Activated naive CD8-positive, alpha-beta T cell treated with anti-CD3 and anti-CD28 coated beads, Interleukin-2, amount 10 ng/mL, durations not matched to agents 7 days and 5 days (primary cell): Measurements from ENCODE around the gene SLC8A1. TPM values are rescaled to one million over a fixed set of nuclear protein-coding genes. Genes with fewer than 3 reads are reported as not detected.

ENCODE experiments used
- ATAC-seq: fragments of 150-1000 bp; cut with Tn5 transposase; one replicate; pipeline ENCODE4 v1.10.0; 2021; ENCODE audit warnings: low read depth, moderate library complexity
- POLR2A ChIA-PET: fragments of 350-600 bp; sonication (Branson Sonifier 250); formaldehyde crosslinking; loops from one replicate; lab custom pipeline; 2021; ENCODE audit warnings: antibody characterized with exemption; lab: Charles Lee
- DNase-seq: peaks from one replicate; pipeline ENCODE4 v3.0.0; 2021
- H3K27ac Mint-ChIP-seq: one replicate; pipeline ENCODE4 v1.8.0; 2022; ENCODE audit warnings: mild to moderate bottlenecking, mixed read lengths
- H3K27me3 Mint-ChIP-seq: one replicate; pipeline ENCODE4 v1.8.0; 2022; ENCODE audit warnings: mild to moderate bottlenecking, moderate library complexity, mixed read lengths
- H3K36me3 Mint-ChIP-seq: one replicate; pipeline ENCODE4 v1.8.0; 2021; ENCODE audit warnings: mild to moderate bottlenecking, mixed read lengths
- H3K4me1 Mint-ChIP-seq: one replicate; pipeline ENCODE4 v1.8.0; 2021; ENCODE audit warnings: mixed read lengths
- H3K4me3 Mint-ChIP-seq: one replicate; pipeline ENCODE4 v1.8.0; 2022; ENCODE audit warnings: mild to moderate bottlenecking, moderate library complexity, mixed read lengths
- H3K9me3 Mint-ChIP-seq: one replicate; pipeline ENCODE4 v1.8.0; 2021; ENCODE audit warnings: mixed read lengths
- total RNA-seq, 2 experiments: library from RNA; stranded (reverse); gene quantifications; one replicate each; pipeline ENCODE4 v1.2.3, GENCODE V29; 2021

SLC8A1 gene
- total RNA-seq, 2 experiments from 2014 or later, result 0.68 to 0.75 TPM

- DNase-seq, result no peak
- ATAC-seq, result no peak
- Mint-ChIP-seq H3K9me3 (no peaks in the 10 kb centered on the region), H3K27me3 (peaks cover 3% of the 10 kb centered on the region), H3K4me3 (no peak overlapping the region), H3K36me3 (no peaks in the 10 kb centered on the region), H3K4me1 (no peaks in the 10 kb centered on the region), H3K27ac (no peak overlapping the region)
- POLR2A ChIA-PET, result no interaction called here
These were observed 262.0 kb downstream of the SLC8A1 start for GRCh38 chr2:40189881-40190280.

- ATAC-seq (no peak), DNase-seq (no peak)
- no peak overlapping the region for H3K27ac Mint-ChIP-seq
- POLR2A ChIA-PET, result no interaction called here
- no peaks in the 10 kb centered on the region for H3K9me3 Mint-ChIP-seq
- no peaks in the 10 kb centered on the region for H3K36me3 Mint-ChIP-seq
- H3K4me1 Mint-ChIP-seq, result no peaks in the 10 kb centered on the region
- H3K4me3 Mint-ChIP-seq, result no peak overlapping the region
- H3K27me3 Mint-ChIP-seq, result peaks cover 3% of the 10 kb centered on the region
These were observed 264.8 kb downstream of the SLC8A1 start for GRCh38 chr2:40187054-40187453.

GRCh38 chr2:40184551-40184950, 267.3 kb downstream of the SLC8A1 start:
- ATAC-seq (no peak), DNase-seq (no peak)
- Mint-ChIP-seq H3K36me3 (no peaks in the 10 kb centered on the region), H3K4me3 (no peak overlapping the region), H3K4me1 (no peaks in the 10 kb centered on the region), H3K27ac (no peak overlapping the region), H3K27me3 (peaks cover 3% of the 10 kb centered on the region), H3K9me3 (no peaks in the 10 kb centered on the region)
- POLR2A ChIA-PET, result no interaction called here

GRCh38 chr2:40181855-40182254, 270.0 kb downstream of the SLC8A1 start:
- POLR2A ChIA-PET, result no interaction called here
- no peaks in the 10 kb centered on the region for H3K27me3 Mint-ChIP-seq
- no peak overlapping the region for H3K27ac Mint-ChIP-seq
- DNase-seq (no peak), ATAC-seq (no peak)
- peaks cover 4% of the 10 kb centered on the region for H3K9me3 Mint-ChIP-seq
- H3K4me3 Mint-ChIP-seq, result no peak overlapping the region
- H3K4me1 Mint-ChIP-seq, result no peaks in the 10 kb centered on the region
- H3K36me3 Mint-ChIP-seq, result no peaks in the 10 kb centered on the region

- peaks cover 4% of the 10 kb centered on the region for H3K9me3 Mint-ChIP-seq
- no peak overlapping the region for H3K4me3 Mint-ChIP-seq
- no peaks in the 10 kb centered on the region for H3K4me1 Mint-ChIP-seq
- ATAC-seq, result no peak
- no peak for DNase-seq
- no peak overlapping the region for H3K27ac Mint-ChIP-seq
- POLR2A ChIA-PET, result no interaction called here
- no peaks in the 10 kb centered on the region for H3K27me3 Mint-ChIP-seq
- no peaks in the 10 kb centered on the region for H3K36me3 Mint-ChIP-seq
These were observed 272.1 kb downstream of the SLC8A1 start for GRCh38 chr2:40179801-40180200.

GRCh38 chr2:40178971-40179370, 272.9 kb downstream of the SLC8A1 start:
- Mint-ChIP-seq H3K4me1 (no peaks in the 10 kb centered on the region), H3K27ac (no peak overlapping the region), H3K36me3 (no peaks in the 10 kb centered on the region), H3K4me3 (no peak overlapping the region), H3K9me3 (peaks cover 4% of the 10 kb centered on the region), H3K27me3 (no peaks in the 10 kb centered on the region)
- DNase-seq (no peak), ATAC-seq (no peak)
- POLR2A ChIA-PET, result no interaction called here

GRCh38 chr2:40178171-40178778, 273.6 kb downstream of the SLC8A1 start:
- Mint-ChIP-seq H3K4me3 (no peak overlapping the region), H3K4me1 (no peaks in the 10 kb centered on the region), H3K36me3 (no peaks in the 10 kb centered on the region), H3K27ac (no peak overlapping the region), H3K27me3 (no peaks in the 10 kb centered on the region), H3K9me3 (peaks cover 4% of the 10 kb centered on the region)
- POLR2A ChIA-PET, result no interaction called here
- DNase-seq (no peak), ATAC-seq (no peak)

- H3K4me1 Mint-ChIP-seq, result no peaks in the 10 kb centered on the region
- no peak overlapping the region for H3K4me3 Mint-ChIP-seq
- POLR2A ChIA-PET, result no interaction called here
- ATAC-seq (no peak), DNase-seq (no peak)
- H3K27me3 Mint-ChIP-seq, result no peaks in the 10 kb centered on the region
- no peak overlapping the region for H3K27ac Mint-ChIP-seq
- peaks cover 4% of the 10 kb centered on the region for H3K9me3 Mint-ChIP-seq
- no peaks in the 10 kb centered on the region for H3K36me3 Mint-ChIP-seq
These were observed 274.5 kb downstream of the SLC8A1 start for GRCh38 chr2:40177366-40177765.

- ATAC-seq (no peak), DNase-seq (no peak)
- no peaks in the 10 kb centered on the region for H3K27me3 Mint-ChIP-seq
- H3K36me3 Mint-ChIP-seq, result no peaks in the 10 kb centered on the region
- POLR2A ChIA-PET, result no interaction called here
- no peaks in the 10 kb centered on the region for H3K4me1 Mint-ChIP-seq
- no peak overlapping the region for H3K4me3 Mint-ChIP-seq
- no peak overlapping the region for H3K27ac Mint-ChIP-seq
- H3K9me3 Mint-ChIP-seq, result peaks cover 4% of the 10 kb centered on the region
These were observed 278.6 kb downstream of the SLC8A1 start for GRCh38 chr2:40173276-40173675.

GRCh38 chr2:40169856-40170255, 282.0 kb downstream of the SLC8A1 start:
- Mint-ChIP-seq H3K4me3 (no peak overlapping the region), H3K27ac (no peak overlapping the region), H3K4me1 (peaks cover 1% of the 10 kb centered on the region), H3K27me3 (no peaks in the 10 kb centered on the region), H3K9me3 (no peaks in the 10 kb centered on the region), H3K36me3 (no peaks in the 10 kb centered on the region)
- POLR2A ChIA-PET, result no interaction called here
- DNase-seq (no peak), ATAC-seq (no peak)

- Mint-ChIP-seq H3K36me3 (no peaks in the 10 kb centered on the region), H3K27ac (no peak overlapping the region), H3K4me1 (peaks cover 1% of the 10 kb centered on the region), H3K27me3 (no peaks in the 10 kb centered on the region), H3K9me3 (no peaks in the 10 kb centered on the region), H3K4me3 (no peak overlapping the region)
- ATAC-seq, result no peak
- POLR2A ChIA-PET, result no interaction called here
- DNase-seq, result no peak
These were observed 282.5 kb downstream of the SLC8A1 start for GRCh38 chr2:40169430-40169829.

- no peak overlapping the region for H3K27ac Mint-ChIP-seq
- ATAC-seq (no peak), DNase-seq (no peak)
- no peaks in the 10 kb centered on the region for H3K9me3 Mint-ChIP-seq
- POLR2A ChIA-PET, result no interaction called here
- no peaks in the 10 kb centered on the region for H3K27me3 Mint-ChIP-seq
- no peaks in the 10 kb centered on the region for H3K36me3 Mint-ChIP-seq
- peaks cover 1% of the 10 kb centered on the region for H3K4me1 Mint-ChIP-seq
- no peak overlapping the region for H3K4me3 Mint-ChIP-seq
These were observed 283.3 kb downstream of the SLC8A1 start for GRCh38 chr2:40168546-40168945.

GRCh38 chr2:40168032-40168431, 283.9 kb downstream of the SLC8A1 start:
- no peak overlapping the region for H3K4me3 Mint-ChIP-seq
- H3K27me3 Mint-ChIP-seq, result no peaks in the 10 kb centered on the region
- no peaks in the 10 kb centered on the region for H3K36me3 Mint-ChIP-seq
- no peaks in the 10 kb centered on the region for H3K9me3 Mint-ChIP-seq
- H3K4me1 Mint-ChIP-seq, result peaks cover 1% of the 10 kb centered on the region
- no peak overlapping the region for H3K27ac Mint-ChIP-seq
- DNase-seq (no peak), ATAC-seq (no peak)
- POLR2A ChIA-PET, result no interaction called here

GRCh38 chr2:40166006-40166405, 285.9 kb downstream of the SLC8A1 start:
- no peaks in the 10 kb centered on the region for H3K27me3 Mint-ChIP-seq
- ATAC-seq, result no peak
- H3K36me3 Mint-ChIP-seq, result no peaks in the 10 kb centered on the region
- no peak overlapping the region for H3K27ac Mint-ChIP-seq
- H3K4me1 Mint-ChIP-seq, result peaks cover 1% of the 10 kb centered on the region
- no peak for DNase-seq
- no peaks in the 10 kb centered on the region for H3K9me3 Mint-ChIP-seq
- no peak overlapping the region for H3K4me3 Mint-ChIP-seq
- POLR2A ChIA-PET, result no interaction called here

- Mint-ChIP-seq H3K27me3 (no peaks in the 10 kb centered on the region), H3K27ac (no peak overlapping the region), H3K4me1 (peaks cover 1% of the 10 kb centered on the region), H3K9me3 (no peaks in the 10 kb centered on the region), H3K4me3 (no peak overlapping the region), H3K36me3 (no peaks in the 10 kb centered on the region)
- DNase-seq, result no peak
- ATAC-seq, result no peak
- POLR2A ChIA-PET, result no interaction called here
These were observed 286.4 kb downstream of the SLC8A1 start for GRCh38 chr2:40165509-40165844.
